Calu3 (cell line): Measurements from ENCODE around the gene TRIM3. TPM values are rescaled to one million over a fixed set of nuclear protein-coding genes. Genes with fewer than 3 reads are reported as not detected.

Experiments
- BruUV-seq: library from RNA; stranded (reverse); fragments of 400-500 nt; replicated peaks from 2 replicates; lab custom pipeline; 2021; lab: Mats Ljungman, UMichigan
- CTCF ChIA-PET: fragments of 300-600 bp; sonication (Branson Sonifier 250); formaldehyde crosslinking; loops from one replicate; lab custom pipeline; 2022; ENCODE audit warnings: antibody characterized with exemption; lab: Charles Lee
- DNase-seq: peaks from one replicate; pipeline ENCODE4 v3.0.0; 2022
- H3K27ac Mint-ChIP-seq: one replicate; pipeline ENCODE4 v1.8.0; 2022; ENCODE audit warnings: mixed read lengths; ENCODE audit not compliant: unreplicated experiment
- H3K27me3 Mint-ChIP-seq: one replicate; pipeline ENCODE4 v1.8.0; 2022; ENCODE audit warnings: mixed read lengths; ENCODE audit not compliant: unreplicated experiment
- H3K36me3 Mint-ChIP-seq: one replicate; pipeline ENCODE4 v1.8.0; 2022; ENCODE audit warnings: mild to moderate bottlenecking, moderate library complexity, mixed read lengths; ENCODE audit not compliant: insufficient read depth, unreplicated experiment
- H3K4me1 Mint-ChIP-seq: one replicate; pipeline ENCODE4 v1.8.0; 2022; ENCODE audit warnings: mild to moderate bottlenecking, low read depth, mixed read lengths; ENCODE audit not compliant: unreplicated experiment
- H3K4me3 Mint-ChIP-seq: one replicate; pipeline ENCODE4 v1.8.0; 2022; ENCODE audit warnings: mild to moderate bottlenecking, low read depth, moderate library complexity, mixed read lengths; ENCODE audit not compliant: unreplicated experiment
- H3K9me3 Mint-ChIP-seq: one replicate; pipeline ENCODE4 v1.8.0; 2022; ENCODE audit warnings: low read depth, mixed read lengths; ENCODE audit not compliant: unreplicated experiment
- CTCF ChIP-seq: fragments of 200-600 bp; IDR thresholded peaks from one replicate; pipeline ENCODE4 v1.8.0; 2022; ENCODE audit warnings: antibody characterized with exemption; ENCODE audit not compliant: unreplicated experiment
- intact Hi-C: fragments of 100-400 bp; cut with micrococcal nuclease; formaldehyde crosslinking; loops from one replicate; pipeline ENCODE4 v1.10.0; 2022; ENCODE audit not compliant: unreplicated experiment
- total RNA-seq: library from RNA; stranded (reverse); gene quantifications from 2 replicates; pipeline ENCODE4 v1.2.3, GENCODE V29; 2022

The TRIM3 gene
- total RNA-seq, 1 experiment from 2014 or later: 10.6 TPM

- TF ChIP-seq CTCF: no peak
- CTCF ChIA-PET: no interaction called here
- H3K9me3 Mint-ChIP-seq: no peaks in the 10 kb centered on the region
- no peaks in the 10 kb centered on the region for H3K27me3 Mint-ChIP-seq
- H3K27ac Mint-ChIP-seq: no peak overlapping the region
- H3K4me1 Mint-ChIP-seq: no peaks in the 10 kb centered on the region
- DNase-seq: no peak
- BruUV-seq: no TSS peak
- H3K36me3 Mint-ChIP-seq: no peaks in the 10 kb centered on the region
- H3K4me3 Mint-ChIP-seq: no peak overlapping the region
- intact Hi-C loops: no loop called here
Measured at GRCh38 chr11:6456361-6457073, 17.2 kb downstream of the TRIM3 start.

- Mint-ChIP-seq H3K27ac (no peak overlapping the region), H3K9me3 (no peaks in the 10 kb centered on the region), H3K4me3 (no peak overlapping the region), H3K4me1 (no peaks in the 10 kb centered on the region), H3K27me3 (no peaks in the 10 kb centered on the region), H3K36me3 (no peaks in the 10 kb centered on the region)
- no peak for TF ChIP-seq CTCF
- intact Hi-C loops: no loop called here
- BruUV-seq: no TSS peak
- CTCF ChIA-PET: no interaction called here
- no peak for DNase-seq
Measured at GRCh38 chr11:6455070-6455469, 18.7 kb downstream of the TRIM3 start.

- H3K9me3 Mint-ChIP-seq: no peaks in the 10 kb centered on the region
Measured at GRCh38 chr11:6453152-6453551, 20.6 kb downstream of the TRIM3 start.

GRCh38 chr11:6452219-6452618 is 21.5 kb downstream of the TRIM3 start:
- intact Hi-C loops: no loop called here
- BruUV-seq: no TSS peak
- Mint-ChIP-seq H3K27me3 (no peaks in the 10 kb centered on the region), H3K4me1 (no peaks in the 10 kb centered on the region), H3K27ac (no peak overlapping the region), H3K9me3 (no peaks in the 10 kb centered on the region), H3K4me3 (no peak overlapping the region), H3K36me3 (no peaks in the 10 kb centered on the region)
- CTCF ChIA-PET: interaction anchor here (0.7 kb wide), 2 partner anchors 17 to 1849 kb away, joined by 3 read pairs; no protein-coding TSS in a partner anchor
- DNase-seq: no peak
- no peak for TF ChIP-seq CTCF

More at GRCh38 chr11:6453152-6453551, 20.6 kb downstream of the TRIM3 start:
- no peaks in the 10 kb centered on the region for H3K36me3 Mint-ChIP-seq
- no peaks in the 10 kb centered on the region for H3K27me3 Mint-ChIP-seq
- intact Hi-C loops: no loop called here
- H3K4me3 Mint-ChIP-seq: no peak overlapping the region
- no peak for TF ChIP-seq CTCF
- H3K27ac Mint-ChIP-seq: no peak overlapping the region
- DNase-seq: no peak
- CTCF ChIA-PET: interaction anchor here (0.7 kb wide), 1 partner anchor 16 kb away, joined by 3 read pairs; no protein-coding TSS in a partner anchor
- no peaks in the 10 kb centered on the region for H3K4me1 Mint-ChIP-seq
- no TSS peak for BruUV-seq
